HFF-Myc (cell line): ENCODE measurements around the gene EPHB2.

Experiments
- DNase-seq: peaks from one replicate; pipeline ENCODE4 v3.0.0-alpha.2; 2011; ENCODE audit warnings: low read depth; ENCODE audit errors: extremely low read depth
- H3K4me3 ChIP-seq: replicated peaks from 2 replicates; pipeline ENCODE4 v1.5.1; 2011; ENCODE audit warnings: low read depth, mild to moderate bottlenecking, control low read depth, low read length
- CTCF ChIP-seq: IDR thresholded peaks from 2 replicates; pipeline ENCODE4 v1.5.1; 2012; ENCODE audit warnings: mild to moderate bottlenecking, low read depth, low read length, control low read depth; ENCODE audit errors: missing control alignments

The EPHB2 gene

DNA sequence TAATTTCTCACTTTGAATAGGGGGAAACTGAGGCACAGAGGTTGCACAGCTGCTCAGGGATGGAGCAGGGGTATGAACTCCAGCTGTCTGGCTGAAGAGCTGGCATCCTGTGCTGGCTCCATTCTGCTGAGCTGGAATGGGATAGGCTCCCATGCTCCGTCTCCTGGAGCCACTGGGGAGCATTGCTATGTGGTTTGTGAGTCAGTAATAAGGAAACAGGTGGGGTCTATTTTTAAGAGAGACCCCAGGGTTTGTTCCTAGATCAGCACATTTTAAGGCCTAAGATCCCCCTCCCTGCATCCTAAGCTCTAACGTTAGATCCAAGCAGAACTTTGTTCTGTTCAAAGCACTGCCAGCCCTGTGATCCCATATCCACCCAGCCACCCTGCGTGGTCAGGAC lies 189.8 kb downstream of the EPHB2 start:
- no peak for DNase-seq
- TF ChIP-seq CTCF: no peak

DNA sequence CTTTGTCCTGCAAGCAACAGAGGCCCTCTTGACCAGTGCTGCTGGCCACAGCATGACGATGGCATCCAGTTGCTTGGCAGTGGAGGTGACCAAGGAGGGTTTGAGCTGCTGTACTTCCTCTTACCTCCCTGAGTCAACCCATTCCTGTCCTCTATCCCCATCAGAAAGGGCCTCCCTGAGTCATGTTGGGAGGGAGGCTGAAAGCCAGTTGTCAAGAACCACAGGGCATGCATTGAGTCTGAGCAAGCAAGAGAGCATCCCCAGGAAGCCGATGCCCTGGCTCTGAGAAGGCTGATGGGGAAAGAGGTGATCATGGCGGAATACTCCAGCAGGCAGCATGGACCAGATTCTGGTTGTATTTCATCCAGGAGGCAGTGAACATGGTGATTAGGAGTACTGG lies 192.5 kb downstream of the EPHB2 start:
- no peak for TF ChIP-seq CTCF
- no peak overlapping the region for H3K4me3 ChIP-seq
- no peak for DNase-seq

More for the DNA sequence above, 189.8 kb downstream of the EPHB2 start:
- no peak overlapping the region for H3K4me3 ChIP-seq

DNA sequence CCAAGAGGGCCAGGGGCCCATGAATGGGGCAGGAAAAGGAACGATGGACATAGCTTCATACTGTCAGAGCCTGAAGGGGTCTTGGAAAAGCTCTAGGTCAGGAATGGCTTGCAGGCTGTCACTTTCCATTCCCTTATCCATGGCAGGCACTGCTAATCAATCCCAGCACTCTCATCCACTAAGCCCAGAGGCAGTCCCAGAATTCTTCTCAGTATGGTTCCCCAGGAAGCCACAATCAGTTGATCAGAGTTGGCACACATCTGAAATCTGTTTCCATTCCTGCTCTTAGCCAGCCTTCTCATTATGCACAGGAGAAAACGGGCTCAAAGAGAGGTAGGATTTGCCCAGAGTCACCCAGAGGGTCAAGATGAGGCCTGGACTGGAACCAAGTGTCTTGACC lies 196.3 kb downstream of the EPHB2 start:
- DNase-seq: no peak
- TF ChIP-seq CTCF: no peak
- H3K4me3 ChIP-seq: no peak overlapping the region

DNA sequence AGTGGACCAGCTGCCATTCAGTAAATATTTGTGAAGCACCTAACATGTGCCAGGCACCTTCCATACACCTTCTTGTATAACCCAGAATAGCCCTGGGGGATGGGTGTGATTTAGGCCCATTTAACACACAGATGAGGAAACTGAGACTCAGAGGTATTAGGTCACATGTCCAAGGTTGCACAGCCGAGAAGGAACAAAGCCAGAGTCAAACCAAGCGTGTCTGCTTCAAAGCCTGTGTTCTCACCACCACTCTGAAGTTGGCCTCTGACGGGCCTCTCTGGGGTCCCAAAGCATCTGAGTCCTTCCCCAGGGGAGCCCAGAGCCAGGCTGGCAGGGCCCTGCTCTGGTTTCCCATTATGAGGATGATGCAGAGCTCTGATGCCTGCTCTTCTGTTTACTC lies 196.9 kb downstream of the EPHB2 start:
- H3K4me3 ChIP-seq: no peak overlapping the region
- DNase-seq: no peak
- no peak for TF ChIP-seq CTCF

- no peak for TF ChIP-seq CTCF
- DNase-seq: no peak
- no peak overlapping the region for H3K4me3 ChIP-seq
These were observed 198.3 kb downstream of the EPHB2 start for GRCh38 chr1:22908880-22909426.

DNA sequence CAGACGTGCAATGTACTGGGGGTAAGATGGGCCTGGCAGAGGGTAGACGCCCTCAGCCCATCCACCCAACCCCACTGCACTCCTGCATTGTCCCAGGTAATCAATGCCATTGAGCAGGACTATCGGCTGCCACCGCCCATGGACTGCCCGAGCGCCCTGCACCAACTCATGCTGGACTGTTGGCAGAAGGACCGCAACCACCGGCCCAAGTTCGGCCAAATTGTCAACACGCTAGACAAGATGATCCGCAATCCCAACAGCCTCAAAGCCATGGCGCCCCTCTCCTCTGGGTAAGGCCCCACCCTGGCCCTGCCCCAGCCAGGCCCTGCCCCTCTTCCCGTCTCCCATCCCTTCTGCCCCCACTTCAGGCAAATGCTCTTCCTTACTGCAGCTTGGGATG lies 199.6 kb downstream of the EPHB2 start:
- DNase-seq: no peak

More for the DNA sequence above, 199.6 kb downstream of the EPHB2 start:
- TF ChIP-seq CTCF: no peak
- no peak overlapping the region for H3K4me3 ChIP-seq
